Neural crest cell (in vitro differentiated cells): ENCODE measurements around the gene AKAP13. TPM values are rescaled to one million over a fixed set of nuclear protein-coding genes. Genes with fewer than 3 reads are reported as not detected.

ENCODE experiments used
- DNase-seq: peaks from one replicate; pipeline ENCODE4 v3.0.0; 2021; ENCODE audit warnings: low read depth, mixed read lengths, low spot score
- H3K27ac Mint-ChIP-seq: one replicate; pipeline ENCODE4 v1.8.0; 2021; ENCODE audit warnings: mild to moderate bottlenecking, mixed read lengths; ENCODE audit not compliant: unreplicated experiment
- H3K27me3 Mint-ChIP-seq: 2 replicates; pipeline ENCODE4 v1.8.0; 2021; ENCODE audit warnings: low read depth, mild to moderate bottlenecking, mixed read lengths
- H3K36me3 Mint-ChIP-seq: 2 replicates; pipeline ENCODE4 v1.8.0; 2021; ENCODE audit warnings: low read depth, mild to moderate bottlenecking, mixed read lengths
- H3K4me1 Mint-ChIP-seq: 2 replicates; pipeline ENCODE4 v1.8.0; 2021; ENCODE audit warnings: mixed read lengths
- H3K4me3 Mint-ChIP-seq: one replicate; pipeline ENCODE4 v1.8.0; 2021; ENCODE audit warnings: mild to moderate bottlenecking, mixed read lengths
- H3K9me3 Mint-ChIP-seq: 2 replicates; pipeline ENCODE4 v1.8.0; 2021; ENCODE audit warnings: mixed read lengths
- CTCF ChIP-seq: fragments of 200-600 bp; sonication (generic); conservative IDR thresholded peaks from 2 replicates; pipeline ENCODE4 v1.5.0; 2021; ENCODE audit warnings: antibody characterized with exemption, mild to moderate bottlenecking
- total RNA-seq: library from RNA; stranded (reverse); gene quantifications from 2 replicates; pipeline ENCODE4 v1.2.1, GENCODE V29; 2021

The AKAP13 gene
- total RNA-seq, 1 donor from 2014 or later, result 81.3 TPM

- Mint-ChIP-seq H3K27me3 (no peaks in the 10 kb centered on the region), H3K27ac (no peak overlapping the region)
- no peak for DNase-seq
Measured at GRCh38 chr15:85551221-85551832, 170.9 kb downstream of the AKAP13 start.

DNA sequence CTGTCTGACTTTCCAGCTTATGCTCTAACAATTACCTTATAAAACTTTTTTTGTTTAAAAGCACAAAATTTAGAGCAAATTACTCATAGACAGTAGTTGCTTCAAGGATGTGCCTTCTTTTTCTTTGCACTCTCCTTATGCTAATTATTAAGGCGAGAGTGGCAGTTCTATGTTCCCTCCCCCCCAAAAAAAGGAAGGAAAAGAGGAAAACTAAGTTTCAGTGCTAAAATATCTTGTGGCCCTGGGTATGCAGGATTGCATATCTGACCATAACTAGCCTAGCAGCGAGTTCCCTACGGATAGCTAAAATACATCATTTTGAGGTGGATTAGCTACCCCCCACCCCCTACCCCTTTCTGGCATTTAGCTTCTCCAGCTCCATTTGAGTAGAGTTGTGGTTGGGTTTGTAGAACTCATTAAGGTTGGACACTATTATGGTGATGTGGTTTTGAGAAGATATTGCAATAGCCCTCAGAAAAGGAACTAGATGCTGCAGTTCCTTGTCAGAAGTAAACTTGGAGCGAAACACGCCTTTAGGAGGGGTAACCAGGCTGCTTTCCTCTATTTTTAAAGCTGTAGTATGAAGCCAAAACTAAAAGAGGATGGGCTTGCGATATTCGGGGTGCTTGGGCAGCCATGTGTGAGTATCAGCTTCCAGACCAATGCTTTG lies 174.6 kb downstream of the AKAP13 start:
- H3K27me3 Mint-ChIP-seq, result no peaks in the 10 kb centered on the region
- H3K27ac Mint-ChIP-seq, result no peak overlapping the region
- no peak overlapping the region for H3K4me3 Mint-ChIP-seq
- peaks cover 3% of the 10 kb centered on the region for H3K4me1 Mint-ChIP-seq
- TF ChIP-seq CTCF, result no peak
- DNase-seq, result no peak
- H3K9me3 Mint-ChIP-seq, result no peaks in the 10 kb centered on the region
- peaks cover 15% of the 10 kb centered on the region for H3K36me3 Mint-ChIP-seq

More at GRCh38 chr15:85551221-85551832, 170.9 kb downstream of the AKAP13 start:
- no peaks in the 10 kb centered on the region for H3K4me1 Mint-ChIP-seq
- no peak for TF ChIP-seq CTCF
- H3K36me3 Mint-ChIP-seq, result peaks cover 14% of the 10 kb centered on the region
- H3K9me3 Mint-ChIP-seq, result no peaks in the 10 kb centered on the region
- H3K4me3 Mint-ChIP-seq, result no peak overlapping the region

GRCh38 chr15:85555875-85556617 lies 175.6 kb downstream of the AKAP13 start:
- H3K4me3 Mint-ChIP-seq, result no peak overlapping the region
- H3K4me1 Mint-ChIP-seq, result peaks cover 3% of the 10 kb centered on the region
- H3K36me3 Mint-ChIP-seq, result peaks cover 15% of the 10 kb centered on the region
- no peak for TF ChIP-seq CTCF
- H3K27me3 Mint-ChIP-seq, result no peaks in the 10 kb centered on the region
- H3K27ac Mint-ChIP-seq, result no peak overlapping the region
- no peak for DNase-seq
- H3K9me3 Mint-ChIP-seq, result no peaks in the 10 kb centered on the region

DNA sequence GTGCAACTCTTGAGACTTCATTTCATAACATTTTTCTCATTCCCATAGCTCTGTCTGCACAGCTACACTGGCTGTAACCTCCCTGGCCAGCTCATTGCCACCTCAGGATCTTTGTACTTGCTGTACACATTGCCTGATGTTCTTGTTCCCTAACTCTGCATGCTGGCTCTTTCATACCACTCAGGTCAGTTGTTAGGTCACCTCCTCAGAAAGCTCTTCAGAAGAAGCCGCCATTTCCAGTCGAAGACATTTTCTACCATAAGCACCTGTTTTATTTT lies 176.2 kb downstream of the AKAP13 start:
- Mint-ChIP-seq H3K27ac (no peak overlapping the region), H3K36me3 (peaks cover 15% of the 10 kb centered on the region), H3K9me3 (no peaks in the 10 kb centered on the region), H3K4me3 (no peak overlapping the region), H3K4me1 (peaks cover 3% of the 10 kb centered on the region), H3K27me3 (no peaks in the 10 kb centered on the region)
- no peak for TF ChIP-seq CTCF
- DNase-seq, result no peak

DNA sequence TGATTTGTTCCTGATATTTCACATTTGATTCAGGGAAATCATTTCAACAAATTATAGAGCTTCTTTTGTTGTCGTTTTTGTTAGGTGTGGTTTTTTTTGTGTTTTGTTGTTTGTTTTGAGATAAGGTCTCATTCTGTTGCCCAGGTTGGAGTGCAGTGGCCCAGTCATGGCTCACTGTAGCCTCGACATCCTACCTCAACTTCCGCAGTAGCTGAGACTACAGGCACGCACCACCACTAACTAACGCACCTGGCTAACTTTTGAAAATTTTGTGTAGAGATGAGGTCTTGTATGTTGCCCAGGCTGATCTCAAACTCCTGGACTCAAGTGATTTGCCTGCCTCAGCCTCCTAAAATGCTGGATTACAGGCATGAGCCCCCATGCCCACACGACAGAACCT lies 177.0 kb downstream of the AKAP13 start:
- no peak overlapping the region for H3K4me3 Mint-ChIP-seq
- DNase-seq, result no peak
- TF ChIP-seq CTCF, result no peak
- H3K4me1 Mint-ChIP-seq, result peaks cover 3% of the 10 kb centered on the region
- H3K27me3 Mint-ChIP-seq, result no peaks in the 10 kb centered on the region
- H3K36me3 Mint-ChIP-seq, result peaks cover 13% of the 10 kb centered on the region
- H3K9me3 Mint-ChIP-seq, result no peaks in the 10 kb centered on the region
- no peak overlapping the region for H3K27ac Mint-ChIP-seq
